ENCODE results near the gene DCDC2C. TPM values are rescaled to one million over a fixed set of nuclear protein-coding genes. Genes with fewer than 3 reads are reported as not detected.

The DCDC2C gene
- total and polyA plus RNA-seq, 9 of the 15 experiments (the other 6 are each of a cell fraction or from before 2014, with no cell fraction given): not detected

DNA sequence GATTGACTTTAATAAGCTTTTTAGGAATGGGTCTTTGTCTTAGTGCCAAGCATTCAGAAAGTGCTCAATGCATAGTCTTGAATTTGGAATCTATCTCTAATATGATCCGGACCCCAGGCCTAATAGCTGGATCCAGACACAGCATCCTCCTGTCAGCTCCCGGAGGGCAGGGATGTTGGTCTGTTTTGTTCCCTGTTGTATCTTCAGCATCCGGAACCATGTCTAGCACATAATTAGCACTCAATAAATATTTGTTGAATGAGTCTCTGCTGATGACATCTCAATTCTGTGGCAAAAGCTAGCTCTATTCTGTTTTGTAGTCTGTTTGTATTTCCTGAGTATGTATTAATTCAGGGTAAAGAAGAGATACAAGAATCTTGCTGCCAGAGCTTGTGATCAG lies 169.1 kb downstream of the DCDC2C start (continued):
- no peak for TF ChIP-seq ZNF184 (CRISPR knock-in tag; IDR thresholded peaks at IDR 0.05)
- TF ChIP-seq, protein P1, sequence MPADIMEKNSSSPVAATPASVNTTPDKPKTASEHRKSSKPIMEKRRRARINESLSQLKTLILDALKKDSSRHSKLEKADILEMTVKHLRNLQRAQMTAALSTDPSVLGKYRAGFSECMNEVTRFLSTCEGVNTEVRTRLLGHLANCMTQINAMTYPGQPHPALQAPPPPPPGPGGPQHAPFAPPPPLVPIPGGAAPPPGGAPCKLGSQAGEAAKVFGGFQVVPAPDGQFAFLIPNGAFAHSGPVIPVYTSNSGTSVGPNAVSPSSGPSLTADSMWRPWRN (IDR thresholded peaks at IDR 0.05; ENCODE audit: low read depth): no peak
- TF ChIP-seq ZNF143 (CRISPR knock-in tag; IDR thresholded peaks at IDR 0.05): no peak
- TF ChIP-seq, protein P2, sequence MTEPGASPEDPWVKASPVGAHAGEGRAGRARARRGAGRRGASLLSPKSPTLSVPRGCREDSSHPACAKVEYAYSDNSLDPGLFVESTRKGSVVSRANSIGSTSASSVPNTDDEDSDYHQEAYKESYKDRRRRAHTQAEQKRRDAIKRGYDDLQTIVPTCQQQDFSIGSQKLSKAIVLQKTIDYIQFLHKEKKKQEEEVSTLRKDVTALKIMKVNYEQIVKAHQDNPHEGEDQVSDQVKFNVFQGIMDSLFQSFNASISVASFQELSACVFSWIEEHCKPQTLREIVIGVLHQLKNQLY (CRISPR knock-in tag; conservative IDR thresholded peaks at IDR 0.05): no peak
- TF ChIP-seq HLTF (IDR thresholded peaks at IDR 0.05): no peak
- no peak for TF ChIP-seq DACH1 (IDR thresholded peaks at IDR 0.05; ENCODE audit: partially characterized antibody)
- no peak for TF ChIP-seq RBM34 (IDR thresholded peaks at IDR 0.05; ENCODE audit: borderline replicate concordance, insufficient read depth, low read length)
- TF ChIP-seq TAF7 (tag; IDR thresholded peaks at IDR 0.05): no peak
- TF ChIP-seq TSC22D4 (tag; IDR thresholded peaks at IDR 0.05): no peak
- no peak for TF ChIP-seq PYGO2 (tag; IDR thresholded peaks at IDR 0.05)

DNA sequence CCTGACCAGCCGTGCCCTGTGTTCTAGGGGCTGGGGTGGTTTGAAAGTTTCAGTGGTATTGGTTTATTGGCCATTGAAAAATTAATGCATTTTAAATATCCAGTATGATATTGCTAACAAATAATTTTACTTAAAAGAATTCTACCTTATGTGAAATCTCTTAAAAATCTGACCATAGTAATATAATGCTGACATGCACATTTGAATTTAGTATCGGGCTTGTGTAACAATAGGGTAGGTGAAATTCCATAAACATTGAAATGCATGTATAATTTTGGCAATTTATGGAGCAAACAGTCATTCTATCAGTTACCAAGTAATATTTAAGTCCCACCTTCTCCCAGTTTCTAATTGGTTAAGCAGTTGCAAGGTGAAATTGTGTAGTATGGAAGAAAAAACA lies 170.5 kb downstream of the DCDC2C start:
- H3K79me2 ChIP-seq (ENCODE audit: control insufficient read depth, insufficient read depth, low read length): no peaks in the 10 kb centered on the region
- TF ChIP-seq C11orf30 (IDR thresholded peaks at IDR 0.05; ENCODE audit: low read depth): peak; percentile 27; the same call in 1 of the 2 replicates
- no peak for TF ChIP-seq CXXC5 (CRISPR knock-in tag; IDR thresholded peaks at IDR 0.05)
- no peak for TF ChIP-seq NFIX (CRISPR knock-in tag; IDR thresholded peaks at IDR 0.05; ENCODE audit: low read depth)
- peak; percentile 11; the same call in 1 of the 2 replicates for TF ChIP-seq MAFF (IDR thresholded peaks at IDR 0.05; ENCODE audit: low read length)
- TF ChIP-seq ZNF316 (IDR thresholded peaks at IDR 0.05): peak; percentile 66
- TF ChIP-seq TEAD4 (IDR thresholded peaks at IDR 0.05; ENCODE audit: low read length): no peak
- no peak for TF ChIP-seq TEAD4 (CRISPR knock-in tag; IDR thresholded peaks at IDR 0.05; ENCODE audit: borderline replicate concordance)
- H3K9me3 ChIP-seq (replicated peaks; ENCODE audit: control insufficient read depth, insufficient read depth, low read depth, low read length): no peaks in the 10 kb centered on the region
- in situ Hi-C loops (cut with MboI): no loop called here
- no peak overlapping the region for H3K9ac ChIP-seq (ENCODE audit: insufficient read depth in 1 of 2, low read depth in 2 of 2, low read length in 2 of 2)
- ChIA-PET CTCF (ENCODE audit: low intra/inter-chr PET ratio) (no interaction called here), POLR2A (no interaction called here)
- intact Hi-C loops (cut with micrococcal nuclease): no loop called here
- ATAC-seq (no peak), FAIRE-seq (no peak), DNase-seq (ENCODE audit: extremely low read depth in 1 of 4, low spot score in 3 of 4) (no peak)
- H3K36me3 ChIP-seq (ENCODE audit: control insufficient read depth, insufficient read depth, low read length): no peaks in the 10 kb centered on the region
- BruUV-seq (replicated peaks): no TSS peak
- H3K27ac ChIP-seq (ENCODE audit: extremely low read depth, low read depth, low read length): no peak overlapping the region
- no peaks in the 10 kb centered on the region for H4K20me1 ChIP-seq (replicated peaks; ENCODE audit: control insufficient read depth, insufficient read depth, low read length)
- H3K4me1 ChIP-seq (replicated peaks in 1 of 2; ENCODE audit: control insufficient read depth in 2 of 2, insufficient read depth in 2 of 2, low read length in 2 of 2): no peaks in the 10 kb centered on the region
- H3K27me3 ChIP-seq (ENCODE audit: control insufficient read depth in 2 of 2, insufficient read depth in 2 of 2, low read length in 2 of 2): no peaks in the 10 kb centered on the region
- 0% methylated on average over 2 of the region's 2 CpGs for whole genome bisulfite sequencing (ENCODE audit: insufficient coverage, low coverage, missing lambda C conversion rate)
- no peaks in the 10 kb centered on the region for H3K9me1 ChIP-seq (ENCODE audit: control insufficient read depth, insufficient read depth, low read length)
- no peak overlapping the region for H3K4me2 ChIP-seq (ENCODE audit: insufficient read depth, low read length)
- H3K4me3 ChIP-seq: no peak overlapping the region
- no peak overlapping the region for H2AFZ ChIP-seq (ENCODE audit: low read depth, low read length)
